ACHN (cell line): Measurements from ENCODE around the gene ARIH1.
"Not testable (repeated sequence)": the region's sequence is repeated elsewhere in the genome, so short reads cannot be mapped to it uniquely, and the experiment has no call there.

ENCODE experiments used
- DNase-seq: peaks from one replicate; pipeline ENCODE4 v3.0.0-alpha.2; 2015
- in situ Hi-C: cut with HindIII; loops from 2 replicates; pipeline ENCODE4 v1.10.0; 2017; ENCODE audit warnings: low sequenced_read_pairs, low pct_ligation_motif_present, low pct_unique_long_range_greater_than_20kb

Gene ARIH1

GRCh38 chr15:72473614-72474465 lies at the start of gene ARIH1:
Gene ARIH1, plus strand, starts transcription at chr15:72474330. Its CDS starts 310 bp downstream, at chr15:72474640.
- in situ Hi-C loops: no loop called here
- DNase-seq: peak; percentile 92

- in situ Hi-C loops: no loop called here
Observed at GRCh38 chr15:72426753-72427152, 47.4 kb upstream of the ARIH1 start.

GRCh38 chr15:72437650-72438316 lies 36.3 kb upstream of the ARIH1 start:
- DNase-seq: no peak
- in situ Hi-C loops: no loop called here

More at GRCh38 chr15:72426753-72427152, 47.4 kb upstream of the ARIH1 start:
- DNase-seq: no peak

GRCh38 chr15:72442848-72443247 lies 31.3 kb upstream of the ARIH1 start:
- DNase-seq, in situ Hi-C loops: not testable (repeated sequence)

GRCh38 chr15:72445426-72445825 lies 28.7 kb upstream of the ARIH1 start:
- DNase-seq: no peak
- in situ Hi-C loops: no loop called here

GRCh38 chr15:72450805-72451204 lies 23.3 kb upstream of the ARIH1 start:
- in situ Hi-C loops: no loop called here
- no peak for DNase-seq

GRCh38 chr15:72451224-72451623 lies 22.9 kb upstream of the ARIH1 start:
- in situ Hi-C loops: no loop called here

GRCh38 chr15:72456684-72457083 lies 17.4 kb upstream of the ARIH1 start:
- DNase-seq: no peak
- in situ Hi-C loops: no loop called here

More at GRCh38 chr15:72451224-72451623, 22.9 kb upstream of the ARIH1 start:
- no peak for DNase-seq

GRCh38 chr15:72460402-72460801 lies 13.7 kb upstream of the ARIH1 start:
- DNase-seq: no peak
- in situ Hi-C loops: no loop called here

GRCh38 chr15:72463702-72464101 lies 10.4 kb upstream of the ARIH1 start:
- in situ Hi-C loops: no loop called here
- DNase-seq: no peak

- in situ Hi-C loops: no loop called here
- DNase-seq: no peak
Observed at GRCh38 chr15:72464251-72464650, 9.9 kb upstream of the ARIH1 start.

- in situ Hi-C loops: no loop called here
- DNase-seq: no peak
Observed at GRCh38 chr15:72468103-72468502, 6.0 kb upstream of the ARIH1 start.

GRCh38 chr15:72472992-72473610 lies 1.0 kb upstream of the ARIH1 start:
- in situ Hi-C loops: no loop called here
- DNase-seq: peak; percentile 44

GRCh38 chr15:72474466-72474911 lies 359 bp downstream of the ARIH1 start:
- no peak for DNase-seq
- in situ Hi-C loops: no loop called here

- in situ Hi-C loops: no loop called here
Observed at GRCh38 chr15:72474912-72475628, 940 bp downstream of the ARIH1 start.

GRCh38 chr15:72475674-72476073 lies 1.5 kb downstream of the ARIH1 start:
- peak; percentile 2 for DNase-seq
- in situ Hi-C loops: no loop called here

More at GRCh38 chr15:72474912-72475628, 940 bp downstream of the ARIH1 start:
- peak; percentile 74 for DNase-seq

GRCh38 chr15:72476330-72476729 lies 2.2 kb downstream of the ARIH1 start:
- DNase-seq, in situ Hi-C loops: not testable (repeated sequence)

GRCh38 chr15:72481015-72481659 lies 7.0 kb downstream of the ARIH1 start:
- no peak for DNase-seq
- in situ Hi-C loops: no loop called here
